ENCODE results near the gene GPR132.
"Not testable (repeated sequence)": the region's sequence is repeated elsewhere in the genome, so short reads cannot be mapped to it uniquely, and the experiment has no call there.

GPR132 gene

DNA sequence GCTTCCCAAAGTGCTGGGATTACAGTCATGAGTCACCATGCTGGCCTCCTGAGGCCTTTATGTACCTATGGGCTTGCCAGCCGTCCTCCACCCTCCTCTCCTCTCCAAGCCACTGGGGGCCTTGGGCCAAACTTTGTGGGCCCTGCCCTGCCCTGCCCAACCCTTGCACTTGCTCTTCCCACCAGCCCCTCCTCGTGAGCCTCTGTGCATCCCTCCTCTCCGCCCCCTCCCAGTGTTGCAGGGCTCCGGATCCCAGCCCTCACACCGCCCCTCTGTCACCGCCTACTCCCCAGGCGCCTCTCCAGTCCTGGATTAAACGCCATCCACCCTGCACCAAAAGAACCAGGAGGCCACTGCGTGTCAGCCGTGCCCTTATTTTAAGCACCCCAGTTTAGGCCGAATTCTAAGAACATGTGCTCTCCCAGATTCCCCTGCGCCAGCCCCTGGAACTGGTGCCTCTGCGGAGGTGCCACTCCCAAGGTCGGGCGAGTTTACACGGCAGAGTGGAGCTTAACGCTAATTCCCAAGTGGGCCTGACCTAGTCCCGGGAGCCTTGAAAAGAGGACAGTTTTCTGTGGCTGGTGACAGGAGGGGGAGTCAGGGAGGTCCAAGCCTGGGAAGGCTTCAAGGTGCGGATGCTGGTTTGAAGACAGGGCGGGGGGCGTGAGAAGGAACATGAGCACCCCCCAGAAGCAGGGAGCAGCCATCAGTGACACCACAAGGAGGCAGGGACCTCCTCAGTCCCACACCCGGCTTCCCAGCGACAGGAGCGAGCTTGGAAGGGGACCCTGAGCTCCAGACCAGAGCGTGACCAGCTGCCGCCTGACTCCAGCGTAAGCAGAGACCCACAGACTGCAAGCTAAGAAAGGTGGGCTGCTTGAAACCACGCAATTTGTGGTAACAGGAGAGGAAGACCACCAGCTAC is 23.1 kb downstream of the GPR132 start:
- DNase-seq (ENCODE audit: low read depth in 2 of 2): no peak

DNA sequence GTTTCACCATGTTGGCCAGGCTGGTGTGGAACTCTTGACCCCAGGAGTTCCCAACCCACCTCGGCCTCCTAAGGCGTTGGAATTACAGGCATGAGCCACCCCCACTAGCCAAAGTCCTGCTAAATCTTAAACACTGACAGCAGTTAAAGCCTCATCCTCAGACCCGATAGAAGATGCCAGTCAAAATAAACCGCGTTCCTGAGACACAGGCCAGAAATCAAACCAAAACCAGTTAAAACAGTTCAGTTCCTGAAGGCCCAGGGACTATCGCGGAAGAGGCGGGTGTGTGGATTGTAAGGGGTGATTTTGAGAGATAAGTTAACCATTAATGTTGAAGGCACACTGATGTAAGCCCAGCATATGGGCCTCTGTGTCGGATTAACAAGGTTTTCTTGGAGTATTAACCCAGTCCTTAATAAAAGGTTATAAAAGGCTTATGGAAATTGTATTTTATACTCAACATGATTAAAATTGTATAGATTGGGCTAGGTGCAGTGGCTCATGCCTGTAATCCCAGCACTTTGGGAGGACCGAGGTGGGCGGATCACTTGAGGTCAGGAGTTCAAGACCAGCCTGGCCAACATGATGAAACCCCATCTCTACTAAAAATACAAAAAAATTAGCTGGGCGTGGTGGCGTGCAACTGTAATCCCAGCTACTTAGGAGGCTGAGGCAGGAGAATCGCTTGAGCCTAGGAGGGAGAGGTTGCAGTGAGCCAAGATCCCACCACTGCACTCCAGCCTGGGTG is 25.6 kb downstream of the GPR132 start:
- DNase-seq (ENCODE audit: low read depth in 2 of 2): no peak

DNA sequence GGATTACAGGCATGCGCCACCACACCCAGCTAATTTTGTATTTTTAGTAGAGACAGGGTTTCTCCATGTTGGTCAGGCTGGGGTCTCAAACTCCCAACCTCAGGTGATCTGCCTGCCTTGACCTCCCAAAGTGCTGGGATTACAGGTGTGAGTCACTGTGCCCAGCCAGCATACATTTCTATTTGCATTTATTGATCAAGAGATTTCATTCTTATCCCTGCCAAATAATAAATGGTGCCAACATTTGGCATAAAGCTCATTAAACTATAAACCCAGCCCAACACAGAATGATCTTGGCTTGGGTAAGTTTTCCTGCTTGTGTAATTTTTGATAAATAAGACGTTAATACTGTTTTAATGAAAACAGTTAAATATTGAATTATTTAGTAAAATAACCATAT is 29.6 kb downstream of the GPR132 start:
- DNase-seq (ENCODE audit: low read depth in 2 of 2): not testable (repeated sequence)

DNA sequence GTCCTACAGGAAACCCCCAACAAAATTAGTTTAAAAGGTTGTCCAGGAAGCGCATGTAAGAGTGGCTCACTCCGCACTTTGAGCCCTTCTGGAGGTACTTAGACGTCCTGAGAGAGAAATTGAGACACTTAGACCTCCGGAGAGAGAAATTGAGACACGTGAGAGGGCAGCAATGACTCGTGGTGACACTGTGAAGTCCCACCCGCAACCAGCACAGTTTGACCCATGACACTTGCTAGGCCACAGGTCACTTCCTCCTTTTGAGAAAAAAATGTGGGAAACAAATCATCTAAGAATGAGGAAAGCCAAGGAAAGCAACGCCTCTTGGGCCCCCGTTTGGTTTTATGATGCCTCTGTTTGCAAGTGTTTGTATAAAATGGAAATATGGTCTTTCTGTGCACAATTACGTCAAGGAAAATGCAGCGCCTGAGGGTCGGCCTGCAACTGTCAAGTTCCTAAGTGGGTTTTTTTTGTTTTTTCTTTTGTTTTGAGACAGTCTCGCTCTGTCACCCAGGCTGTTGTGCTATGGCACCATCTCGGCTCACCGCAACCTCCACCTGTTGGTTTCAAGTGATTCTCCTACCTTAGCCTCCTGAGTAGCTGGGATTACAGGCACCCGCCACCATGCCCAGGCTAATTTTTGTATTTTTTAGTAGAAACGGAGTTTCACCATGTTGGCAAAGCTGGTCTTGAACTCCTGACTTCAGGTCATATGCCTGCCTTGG is 30.8 kb downstream of the GPR132 start:
- DNase-seq (ENCODE audit: low read depth in 2 of 2): no peak

DNA sequence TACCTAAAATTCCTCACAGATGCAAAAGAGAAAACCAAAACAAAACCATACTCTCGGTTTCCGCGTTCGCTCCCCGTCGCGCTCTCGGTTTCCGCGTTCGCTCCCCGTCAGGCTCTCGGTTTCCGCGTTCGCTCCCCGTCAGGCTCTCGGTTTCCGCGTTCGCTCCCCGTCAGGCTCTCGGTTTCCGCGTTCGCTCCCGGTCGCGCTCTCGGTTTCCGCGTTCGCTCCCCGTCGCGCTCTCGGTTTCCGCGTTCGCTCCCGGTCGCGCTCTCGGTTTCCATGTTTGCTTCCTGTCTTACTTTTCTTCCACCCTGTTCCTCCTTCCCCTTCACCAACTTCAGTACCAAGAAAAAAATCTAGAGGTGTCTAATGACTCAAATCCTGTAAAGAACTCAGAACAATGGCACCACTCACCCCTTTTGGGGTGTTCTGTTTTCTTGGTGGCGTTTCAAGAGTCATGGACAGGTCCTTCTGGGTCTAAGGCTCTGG is 31.8 kb downstream of the GPR132 start:
- DNase-seq (ENCODE audit: low read depth in 2 of 2): not testable (repeated sequence)

DNA sequence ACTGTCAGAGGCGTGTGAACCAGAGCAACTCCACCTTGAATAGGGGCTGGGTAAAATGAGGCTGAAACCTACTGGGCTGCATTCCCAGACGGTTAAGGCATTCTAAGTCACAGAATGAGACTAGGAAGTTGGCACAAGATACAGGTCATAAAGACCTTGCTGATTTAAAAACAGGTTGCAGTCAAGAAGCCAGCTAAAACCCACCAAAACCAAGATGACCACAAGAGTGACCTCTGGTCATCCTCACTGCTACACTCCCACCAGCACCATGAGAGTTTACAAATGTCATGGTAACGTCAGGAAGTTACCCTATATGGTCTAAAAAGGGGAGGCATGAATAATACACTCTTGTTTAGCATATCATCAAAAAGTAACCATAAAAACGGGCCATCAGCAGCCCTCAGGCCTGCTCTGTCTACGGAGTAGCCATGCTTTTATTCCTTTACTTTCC is 32.8 kb downstream of the GPR132 start:
- DNase-seq (ENCODE audit: low read depth in 2 of 2): not testable (repeated sequence)

DNA sequence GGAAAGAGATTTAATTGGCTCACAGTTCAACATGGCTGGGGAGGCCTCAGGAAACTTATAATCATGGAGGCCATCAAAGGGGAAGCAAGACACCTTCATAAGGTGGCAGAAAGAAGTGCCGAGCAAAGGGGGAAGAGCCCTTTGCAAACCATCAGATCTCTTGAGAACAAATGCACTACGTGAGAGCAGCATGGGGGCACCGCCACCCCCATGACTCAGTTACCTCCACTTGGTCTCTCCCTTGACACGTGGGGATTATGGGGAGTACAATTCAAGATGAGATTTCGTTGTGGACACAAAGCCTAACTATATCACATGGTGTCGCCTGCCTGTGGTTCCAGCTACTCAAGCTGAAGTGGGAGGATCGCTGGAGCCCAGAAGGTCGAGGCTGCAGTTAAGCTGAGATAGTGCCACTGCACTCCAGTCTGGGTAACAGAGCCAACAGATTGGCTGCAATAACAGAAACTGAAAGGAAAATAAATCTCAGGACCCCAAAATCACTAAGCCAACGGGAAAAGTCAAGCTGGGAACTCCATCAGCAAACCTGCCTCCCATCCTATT is 34.3 kb downstream of the GPR132 start:
- DNase-seq (ENCODE audit: low read depth in 2 of 2): no peak

DNA sequence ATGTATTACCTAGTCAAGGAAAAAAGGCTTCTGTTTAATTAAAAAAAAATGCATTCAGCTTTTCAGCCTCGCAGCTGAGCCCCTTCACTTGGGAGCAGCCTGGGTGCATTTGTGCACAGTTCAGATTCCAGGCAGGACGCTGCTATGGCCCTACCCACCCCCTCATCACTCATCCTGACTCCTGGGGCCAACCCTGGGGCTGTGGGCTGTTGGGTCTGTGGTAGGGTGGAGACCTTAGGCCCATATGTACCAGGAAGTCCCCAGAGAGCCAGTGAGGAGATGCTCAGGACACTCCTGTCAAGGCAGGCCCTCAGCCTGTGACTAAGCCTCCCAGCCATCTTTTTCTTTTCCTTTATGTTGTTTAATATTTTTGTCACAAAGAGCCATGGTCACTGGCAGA is 35.0 kb downstream of the GPR132 start:
- DNase-seq (ENCODE audit: low read depth in 2 of 2): no peak

DNA sequence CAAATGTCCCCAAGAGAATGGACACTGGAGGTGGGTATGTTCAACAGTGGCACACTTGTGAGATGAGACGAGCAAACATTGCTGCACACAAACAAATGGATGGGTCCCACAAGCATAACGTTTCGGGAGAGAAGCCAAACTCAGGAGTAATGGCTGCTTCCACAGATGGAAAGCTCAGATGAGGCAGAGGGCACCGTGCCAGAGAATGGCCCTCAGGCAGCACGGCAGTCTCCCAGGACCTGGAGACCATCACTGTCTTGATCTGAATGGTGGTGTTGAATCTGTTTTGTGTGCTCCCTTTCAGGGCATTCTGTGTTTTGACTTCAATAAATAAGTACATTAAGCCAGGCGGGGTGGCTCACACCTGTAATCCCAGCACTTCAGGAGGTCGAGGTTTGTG is 35.8 kb downstream of the GPR132 start:
- DNase-seq (ENCODE audit: low read depth in 2 of 2): no peak

DNA sequence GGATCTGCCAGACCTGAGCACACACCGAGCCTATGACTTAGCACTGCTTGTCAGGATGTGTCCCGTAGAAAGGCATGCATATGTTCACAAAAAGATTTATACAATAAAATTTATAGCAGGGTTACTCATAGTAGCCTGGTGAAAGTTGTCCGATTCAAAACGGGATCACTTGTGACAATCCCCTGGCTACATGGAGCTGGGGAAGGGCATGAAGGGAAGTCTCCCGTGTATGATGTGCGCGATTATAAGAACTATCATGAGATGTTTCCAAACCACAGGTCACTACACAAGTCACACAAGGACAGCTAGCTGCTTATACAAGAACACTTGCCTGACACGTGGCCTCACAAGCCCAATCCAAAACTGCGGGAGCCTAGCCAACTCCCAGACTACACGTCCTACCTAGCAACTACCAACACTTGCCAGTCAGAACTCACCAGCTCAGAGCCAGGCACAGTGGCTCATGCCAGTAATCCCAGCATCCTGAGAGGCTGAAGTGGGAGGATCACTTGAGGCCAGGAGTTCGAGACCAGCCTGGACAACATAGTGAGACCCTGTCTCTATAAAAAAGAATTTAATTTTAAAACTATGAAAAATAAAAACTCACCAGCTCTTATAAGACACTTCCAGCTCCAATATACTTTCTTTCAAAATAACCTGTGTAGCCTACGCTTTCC is 36.8 kb downstream of the GPR132 start:
- no peak for DNase-seq (ENCODE audit: low read depth in 2 of 2)

DNA sequence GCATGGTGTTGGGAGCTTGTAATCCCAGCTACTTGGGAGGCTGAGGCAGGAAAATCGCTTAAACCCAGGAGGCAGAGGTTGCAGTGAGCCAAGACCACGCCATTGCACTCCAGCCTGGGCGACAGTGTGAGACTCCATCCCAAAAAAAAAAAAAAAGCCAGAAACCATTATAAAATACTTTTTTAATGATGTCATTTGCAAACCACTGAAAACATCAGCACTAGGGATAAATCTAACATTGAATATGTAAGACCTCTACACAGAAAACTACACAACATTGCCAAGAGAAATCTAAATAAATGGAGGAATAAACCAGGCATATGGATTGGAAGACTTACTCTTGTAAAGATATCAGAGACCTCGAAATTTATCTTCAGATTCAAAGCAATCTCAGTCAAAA is 37.5 kb downstream of the GPR132 start:
- not testable (repeated sequence) for DNase-seq (ENCODE audit: low read depth in 2 of 2)

DNA sequence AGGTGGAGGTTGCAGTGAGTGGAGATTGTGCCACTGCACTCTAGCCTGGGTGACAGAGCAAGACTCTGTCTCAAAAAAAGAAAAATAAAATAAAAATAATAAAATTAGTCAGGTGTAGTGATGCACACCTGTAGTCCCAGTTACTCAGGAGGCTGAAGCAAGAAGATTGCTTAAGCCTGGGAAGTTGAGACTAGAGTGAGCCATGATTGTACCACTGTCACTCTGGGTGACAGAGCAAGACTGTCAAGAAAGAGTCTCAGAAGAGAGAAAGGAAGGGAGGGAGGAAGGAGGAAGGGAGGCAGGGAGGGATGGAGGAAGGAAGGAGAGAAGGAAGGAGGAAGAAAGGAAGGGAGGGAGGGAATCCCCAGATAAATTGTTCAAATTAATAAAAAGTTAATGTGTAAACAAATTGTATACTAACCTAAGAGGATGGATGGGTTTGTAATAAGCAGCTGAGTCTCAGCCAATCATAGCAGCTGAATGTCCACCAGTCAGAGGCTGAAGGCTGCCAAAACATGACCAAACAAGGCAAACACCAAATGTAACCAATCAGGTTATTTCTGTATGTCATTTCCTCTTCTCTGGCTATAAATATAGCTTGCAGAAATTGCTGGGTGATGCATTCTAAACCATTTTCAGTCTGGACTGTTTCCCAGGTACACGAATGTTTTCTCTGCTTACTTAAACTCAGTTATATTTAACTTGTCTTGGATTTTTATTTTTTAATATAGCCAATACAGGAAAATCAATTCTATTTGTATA is 38.2 kb downstream of the GPR132 start:
- no peak for DNase-seq (ENCODE audit: low read depth in 2 of 2)

DNA sequence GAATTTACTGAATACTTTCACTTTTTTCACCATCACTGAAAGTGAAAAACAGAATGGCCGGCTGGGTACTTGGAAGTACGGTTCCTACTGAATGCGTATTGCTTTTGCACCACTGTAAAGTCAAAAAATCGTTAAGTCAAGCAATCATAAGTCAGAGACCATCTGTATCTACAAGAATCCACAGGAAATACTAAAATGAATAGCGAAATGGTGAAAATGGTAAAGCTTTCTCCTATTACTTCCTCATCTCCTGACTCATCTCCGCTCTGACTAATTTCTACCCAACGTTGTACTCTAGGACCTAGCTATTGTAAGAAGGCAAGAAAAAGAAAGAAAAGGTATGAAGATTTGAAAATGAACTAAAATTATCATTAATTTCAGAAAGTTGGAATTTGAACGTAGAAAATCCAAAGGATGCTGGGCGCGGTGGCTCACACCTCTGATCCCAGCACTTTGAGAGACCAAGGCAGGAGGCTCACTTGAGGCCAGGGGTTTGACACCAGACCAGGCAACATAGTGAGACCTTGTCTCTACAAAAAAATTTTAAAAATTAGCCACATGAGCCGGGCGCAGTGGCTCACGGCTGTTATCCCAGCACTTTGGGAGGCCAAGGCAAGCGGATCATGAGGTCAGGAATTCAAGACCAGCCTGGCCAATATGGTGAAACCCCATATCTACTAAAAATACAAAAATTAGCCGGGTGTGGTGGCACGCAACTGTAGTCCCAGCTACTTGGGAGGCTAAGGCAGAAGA is 39.0 kb downstream of the GPR132 start:
- no peak for DNase-seq (ENCODE audit: low read depth in 2 of 2)

DNA sequence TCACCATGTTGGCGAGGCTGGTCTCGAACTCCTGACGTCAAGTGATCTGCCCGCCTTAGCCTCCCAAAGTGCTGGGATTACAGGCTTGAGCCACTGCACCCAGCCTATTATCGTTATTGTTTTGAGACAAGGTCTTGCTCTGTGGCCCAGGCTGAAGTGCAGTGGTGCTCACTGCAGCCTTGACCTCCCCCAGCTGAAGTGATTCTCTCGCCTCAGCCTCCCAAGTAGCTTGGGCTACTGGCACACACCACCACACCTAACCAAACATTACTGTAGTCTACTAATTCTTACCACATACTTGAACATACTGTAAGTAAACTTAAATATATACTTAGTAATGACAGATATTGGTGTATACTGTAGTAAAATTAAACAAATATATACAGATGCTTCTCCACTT is 39.8 kb downstream of the GPR132 start:
- no peak for DNase-seq (ENCODE audit: low read depth in 2 of 2)

DNA sequence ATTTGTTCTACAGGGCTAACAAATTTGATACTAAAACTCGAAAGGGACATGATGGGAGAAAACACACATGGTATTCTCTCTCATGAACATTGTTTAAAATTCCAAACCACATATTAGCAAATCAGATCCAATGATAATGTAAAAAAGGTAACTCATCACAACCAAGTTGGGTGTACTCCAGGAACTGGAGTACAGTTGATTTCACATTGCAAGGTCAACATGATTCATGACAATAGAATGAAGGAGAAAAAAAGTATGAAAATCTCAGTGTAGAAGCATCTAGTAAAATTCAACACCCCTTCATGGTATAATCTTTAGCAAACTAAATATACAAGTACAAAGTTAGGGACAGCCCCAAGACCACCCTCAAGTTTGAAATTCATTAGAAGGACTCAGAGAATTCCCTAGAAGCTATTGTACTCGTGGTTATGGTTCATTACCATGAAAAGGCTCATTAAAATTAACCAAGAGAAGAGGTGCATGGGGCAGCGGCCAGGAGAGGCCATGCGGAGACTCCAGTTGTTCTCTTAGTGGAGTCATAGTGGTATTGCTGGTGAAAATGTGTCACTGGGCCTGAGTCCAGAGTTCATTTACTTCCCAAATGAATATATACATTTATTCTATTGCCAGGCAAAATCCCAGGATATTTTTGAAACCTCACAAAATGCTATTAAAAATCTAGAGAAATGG is 41.3 kb downstream of the GPR132 start:
- no peak for DNase-seq (ENCODE audit: low read depth in 2 of 2)

DNA sequence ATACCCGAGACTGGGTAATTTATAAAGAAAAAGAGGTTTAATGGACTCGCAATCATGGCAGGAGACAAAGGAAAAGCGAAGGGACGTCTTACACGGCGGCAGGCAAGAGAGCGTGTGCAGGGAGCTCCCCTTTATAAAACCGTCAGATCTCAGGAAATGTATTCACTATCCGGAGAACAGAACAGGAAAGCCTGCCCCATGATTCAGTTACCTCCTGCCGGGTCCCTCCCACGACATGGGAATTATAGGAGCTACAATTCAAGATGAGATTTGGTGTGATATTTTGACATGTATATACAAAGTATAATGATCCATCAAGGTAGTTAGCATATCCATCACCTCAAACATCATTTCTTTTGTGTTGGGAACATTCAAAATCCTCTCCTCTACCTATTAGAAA is 42.1 kb downstream of the GPR132 start:
- DNase-seq (ENCODE audit: low read depth in 2 of 2): no peak

DNA sequence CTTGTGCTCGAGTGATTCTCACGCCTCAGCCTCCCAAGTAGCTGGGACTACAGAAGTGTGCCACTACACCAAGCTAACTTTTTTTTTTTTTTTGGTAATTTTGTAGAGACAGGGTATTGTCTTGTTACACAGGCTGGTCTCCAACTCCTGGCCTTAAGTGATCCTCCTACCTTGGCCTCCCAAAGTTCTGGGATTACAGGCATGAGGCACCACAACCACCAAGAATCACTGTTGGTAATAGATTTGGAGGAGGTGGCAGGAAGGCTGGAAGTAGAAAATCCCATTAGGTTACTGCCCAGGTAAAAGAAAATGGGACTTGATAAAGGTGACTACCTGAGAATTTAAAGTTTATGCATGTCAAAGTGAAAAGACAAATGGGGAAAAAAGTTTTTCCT is 43.0 kb downstream of the GPR132 start:
- DNase-seq (ENCODE audit: low read depth in 2 of 2): no peak

DNA sequence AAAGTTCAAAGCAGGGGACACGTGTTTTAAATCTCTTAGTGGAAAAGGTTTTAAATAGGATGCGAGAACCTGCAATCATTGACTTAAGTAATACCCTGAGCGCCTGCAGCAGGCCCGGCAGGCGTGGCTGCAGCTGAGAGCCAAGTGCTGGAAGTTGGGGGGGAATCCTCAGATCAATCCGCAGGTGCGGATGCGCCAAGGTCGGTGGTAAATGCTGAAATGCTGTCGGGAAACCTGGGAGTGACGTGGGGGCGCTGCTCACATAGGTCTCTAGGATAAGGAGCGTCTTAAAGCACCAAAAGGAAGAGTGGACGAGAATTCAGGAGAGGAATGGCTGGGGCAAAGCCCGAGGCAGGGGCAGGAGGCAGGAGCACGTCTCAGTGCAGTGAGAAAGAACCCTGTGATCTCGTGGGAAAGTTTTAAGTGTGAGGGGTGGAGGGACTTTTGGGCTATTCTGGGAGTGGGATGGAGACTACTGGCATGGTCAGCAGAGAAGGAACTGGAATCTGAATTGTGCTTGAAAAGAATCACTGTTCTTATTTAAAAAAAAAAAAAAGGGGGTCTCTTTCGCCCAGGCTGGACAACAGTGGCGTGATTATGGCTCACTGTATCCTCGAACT is 43.5 kb downstream of the GPR132 start:
- no peak for DNase-seq (ENCODE audit: low read depth in 2 of 2)
